Prostate gland (tissue), 2 donors: Measurements from ENCODE around the gene FARP2.

ENCODE experiments used
- POLR2A ChIP-seq: fragments of 450-650 bp; IDR thresholded peaks from one replicate; pipeline ENCODE4 v1.6.1; 2016; ENCODE audit warnings: antibody characterized with exemption, mild to moderate bottlenecking
- TF ChIP-seq, protein P1 (sequence below), 4 experiments: fragments of 200-600 bp in 2 of 4; fragments of 450-650 bp in 2 of 4; sonication (generic) in 2 of 4; IDR thresholded peaks; 1 replicate in 3 of 4; 2 replicates in 1 of 4; pipeline ENCODE4 v1.5.1; 2016 to 2019; ENCODE audit warnings: antibody characterized with exemption in 4 of 4, mild to moderate bottlenecking in 2 of 4, moderate library complexity in 2 of 4

GRCh38 chr2:241499146-241499965 is 143.3 kb downstream of the FARP2 start:
- TF ChIP-seq, protein P1, sequence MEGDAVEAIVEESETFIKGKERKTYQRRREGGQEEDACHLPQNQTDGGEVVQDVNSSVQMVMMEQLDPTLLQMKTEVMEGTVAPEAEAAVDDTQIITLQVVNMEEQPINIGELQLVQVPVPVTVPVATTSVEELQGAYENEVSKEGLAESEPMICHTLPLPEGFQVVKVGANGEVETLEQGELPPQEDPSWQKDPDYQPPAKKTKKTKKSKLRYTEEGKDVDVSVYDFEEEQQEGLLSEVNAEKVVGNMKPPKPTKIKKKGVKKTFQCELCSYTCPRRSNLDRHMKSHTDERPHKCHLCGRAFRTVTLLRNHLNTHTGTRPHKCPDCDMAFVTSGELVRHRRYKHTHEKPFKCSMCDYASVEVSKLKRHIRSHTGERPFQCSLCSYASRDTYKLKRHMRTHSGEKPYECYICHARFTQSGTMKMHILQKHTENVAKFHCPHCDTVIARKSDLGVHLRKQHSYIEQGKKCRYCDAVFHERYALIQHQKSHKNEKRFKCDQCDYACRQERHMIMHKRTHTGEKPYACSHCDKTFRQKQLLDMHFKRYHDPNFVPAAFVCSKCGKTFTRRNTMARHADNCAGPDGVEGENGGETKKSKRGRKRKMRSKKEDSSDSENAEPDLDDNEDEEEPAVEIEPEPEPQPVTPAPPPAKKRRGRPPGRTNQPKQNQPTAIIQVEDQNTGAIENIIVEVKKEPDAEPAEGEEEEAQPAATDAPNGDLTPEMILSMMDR (IDR thresholded peaks at IDR 0.05): no peak
- TF ChIP-seq POLR2A: no peak
